Stomach (tissue), 9 donors: ENCODE results near the gene AFAP1. TPM values are rescaled to one million over a fixed set of nuclear protein-coding genes. Genes with fewer than 3 reads are reported as not detected.

Source experiments
- DNase-seq, 2 donors: peaks; one replicate each; pipeline versions ENCODE4 v3.0.0 to v3.0.0-alpha.2; 2013 to 2019
- H3K27ac ChIP-seq, 5 donors: fragments of 200-600 bp in 4 of 5; sonication (generic) in 4 of 5; one replicate each; pipeline ENCODE4 v1.5.1; 2013 to 2019; ENCODE audit warnings: mild to moderate bottlenecking in 1 of 5, moderate library complexity in 1 of 5
- H3K27me3 ChIP-seq, 3 donors: fragments of 200-600 bp; sonication (generic); one replicate each; pipeline ENCODE4 v1.5.1; 2017 to 2019; ENCODE audit warnings: mixed run types in 1 of 3
- H3K36me3 ChIP-seq, 4 donors: fragments of 200-600 bp; sonication (generic); 1 replicate in 3 of 4; 2 replicates in 1 of 4; pipeline ENCODE4 v1.5.1; 2016 to 2019
- H3K4me1 ChIP-seq, 4 donors: fragments of 200-600 bp; sonication (generic); one replicate each; pipeline ENCODE4 v1.5.1; 2016 to 2019
- H3K4me3 ChIP-seq, 4 donors: fragments of 200-600 bp; sonication (generic) in 3 of 4; one replicate each; pipeline ENCODE4 v1.5.1; 2016 to 2019; ENCODE audit warnings: mild to moderate bottlenecking in 1 of 4
- H3K9me3 ChIP-seq, 4 donors: fragments of 200-600 bp; sonication (generic); one replicate each; pipeline ENCODE4 v1.5.1; 2016 to 2019
- EP300 ChIP-seq: sonication (generic); formaldehyde crosslinking; IDR thresholded peaks from one replicate; pipeline ENCODE4 v1.6.1; 2017; ENCODE audit warnings: antibody characterized with exemption
- POLR2A ChIP-seq, 4 donors: fragments of 450-650 bp; IDR thresholded peaks; one replicate each; pipeline ENCODE4 v1.6.1; 2016; ENCODE audit warnings: antibody characterized with exemption in 4 of 4, control low read depth in 2 of 4, mild to moderate bottlenecking in 1 of 4, moderate library complexity in 1 of 4
- POLR2AphosphoS5 ChIP-seq, 3 donors: sonication (generic); formaldehyde crosslinking; IDR thresholded peaks; one replicate each; pipeline ENCODE4 v1.6.1; 2016; ENCODE audit warnings: antibody characterized with exemption in 3 of 3
- WGBS, 5 donors: extraction: QIAGEN DNeasy Blood & Tissue Kit in 3 of 5; methylation state at CpG; one replicate each; pipeline versions ENCODE4 v1.1.5 to v1.1.7; 2013 to 2018; 5-methylcytosine and 5-hydroxymethylcytosine counted together
- intact Hi-C: fragments of 100-400 bp; cut with DNase I; formaldehyde crosslinking; loops from one replicate; pipeline ENCODE4 v1.15.1; 2023; ENCODE audit warnings: low total_unique reads
- polyA plus RNA-seq, 3 donors: library from polyadenylated mRNA; stranded (reverse); fragments of 200-250 nt; gene quantifications; one replicate each; pipeline ENCODE4 v1.2.3, GENCODE V29; 2013
- total RNA-seq, 5 donors: library from RNA; depleted of rRNA; stranded (reverse); fragments of >200 nt; gene quantifications; one replicate each; pipeline versions ENCODE4 v1.1.0 to v1.2.3, GENCODE V29; 2014 to 2016
- TF ChIP-seq, protein P1 (sequence below), 7 experiments: fragments of 450-650 bp in 4 of 7; fragments of 200-600 bp in 3 of 7; sonication (generic) in 3 of 7; IDR thresholded peaks; one replicate each; pipeline ENCODE4 v1.5.1; 2016 to 2019; ENCODE audit warnings: antibody characterized with exemption in 7 of 7, control low read depth in 2 of 7, mild to moderate bottlenecking in 1 of 7
- donor health status: healthy with polysubstance abuse.
- donor health status: Bipolar disorder and iron deficiency.
- donor health status: healthy.

Gene AFAP1
- total and polyA plus RNA-seq, 8 donors: 4.1 to 88.9 (median 12.8) TPM

DNA sequence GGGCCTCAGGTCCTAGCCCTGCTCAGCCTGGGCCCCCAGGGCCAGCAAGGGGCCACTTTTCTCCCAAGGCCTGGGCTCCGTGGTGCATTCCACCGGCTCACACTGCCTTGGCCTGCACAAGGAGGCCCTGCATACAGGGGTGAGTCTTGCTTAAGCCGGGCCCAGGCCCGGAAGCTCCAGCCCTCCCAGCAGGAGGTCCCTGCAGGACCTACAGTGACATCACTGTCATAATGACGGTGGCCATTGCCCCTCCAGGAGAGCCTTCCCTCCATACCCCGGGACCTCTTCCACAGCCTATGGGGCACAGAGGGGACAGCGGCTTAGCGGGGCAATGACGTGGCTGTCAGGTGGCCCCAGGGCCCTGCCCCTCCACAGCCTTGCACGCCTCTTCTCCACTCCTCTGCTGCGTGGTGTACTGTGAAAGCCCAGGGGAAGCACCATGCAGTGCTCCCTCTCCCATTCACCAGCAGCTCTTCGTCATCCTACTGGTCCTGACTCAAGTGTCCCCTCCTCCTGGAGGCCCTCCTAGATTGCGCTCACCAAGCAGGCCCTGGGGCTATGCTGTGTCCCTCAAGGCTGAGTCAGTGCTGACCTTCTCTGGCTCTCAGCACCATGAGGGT, 32.3 kb upstream of the AFAP1 start:
- no peaks in the 10 kb centered on the region for H3K36me3 ChIP-seq
- H3K4me1 ChIP-seq: peaks cover 19 to 56% (median 24%) of the 10 kb centered on the region in 4 donors
- TF ChIP-seq EP300 (no peak), POLR2AphosphoS5 (IDR thresholded peaks at IDR 0.05) (no peak), POLR2A (IDR thresholded peaks at IDR 0.05) (no peak)
- intact Hi-C loops: no loop called here
- no peak for DNase-seq
- H3K4me3 ChIP-seq: no peak overlapping the region
- no peaks in the 10 kb centered on the region for H3K9me3 ChIP-seq
- H3K27me3 ChIP-seq: no peaks in the 10 kb centered on the region
- H3K27ac ChIP-seq: peak overlapping the region in 2 of 5 donors; percentile 73 to 82
- WGBS, 5 donors: 89 to 93% (median 89%) methylated on average over 13 of the region's 13 CpGs

DNA sequence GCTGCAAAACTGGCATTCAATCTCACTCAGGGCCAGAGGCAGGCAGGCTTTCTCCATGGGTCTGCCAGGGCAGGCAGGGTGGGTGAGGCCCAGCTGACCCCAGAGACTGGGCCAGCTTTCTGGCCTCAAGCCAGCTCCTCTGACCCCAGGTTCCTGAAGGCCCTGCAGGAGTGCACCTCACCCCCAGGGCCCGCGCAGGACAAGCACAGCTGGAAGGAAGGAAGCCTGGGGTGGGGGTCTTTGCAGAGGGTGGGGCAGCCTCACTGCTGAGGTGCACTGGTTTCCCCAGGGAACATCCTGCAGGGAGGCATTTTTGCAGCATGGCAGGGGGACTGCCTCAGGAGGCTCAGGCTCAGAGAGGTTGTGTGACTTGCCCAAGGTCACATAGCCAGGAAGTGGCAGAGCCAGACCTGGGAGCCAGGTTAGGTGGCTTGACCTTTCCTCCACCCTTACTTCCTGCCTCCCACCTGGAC, 31.5 kb upstream of the AFAP1 start:
- H3K4me1 ChIP-seq: peaks cover 19 to 56% (median 24%) of the 10 kb centered on the region in 4 donors
- peak overlapping the region in 2 of 4 donors; percentile 11 to 14 for H3K4me3 ChIP-seq
- H3K27ac ChIP-seq: peak overlapping the region in 4 of 5 donors; percentile 67 to 82 (median 74)
- no peaks in the 10 kb centered on the region for H3K36me3 ChIP-seq
- no peaks in the 10 kb centered on the region for H3K9me3 ChIP-seq
- intact Hi-C loops: no loop called here
- 69 to 89% (median 80%) methylated on average over 1 to 2 of the region's 2 CpGs for WGBS, 5 donors
- no peaks in the 10 kb centered on the region for H3K27me3 ChIP-seq
- no peak for DNase-seq
- TF ChIP-seq, protein P1, sequence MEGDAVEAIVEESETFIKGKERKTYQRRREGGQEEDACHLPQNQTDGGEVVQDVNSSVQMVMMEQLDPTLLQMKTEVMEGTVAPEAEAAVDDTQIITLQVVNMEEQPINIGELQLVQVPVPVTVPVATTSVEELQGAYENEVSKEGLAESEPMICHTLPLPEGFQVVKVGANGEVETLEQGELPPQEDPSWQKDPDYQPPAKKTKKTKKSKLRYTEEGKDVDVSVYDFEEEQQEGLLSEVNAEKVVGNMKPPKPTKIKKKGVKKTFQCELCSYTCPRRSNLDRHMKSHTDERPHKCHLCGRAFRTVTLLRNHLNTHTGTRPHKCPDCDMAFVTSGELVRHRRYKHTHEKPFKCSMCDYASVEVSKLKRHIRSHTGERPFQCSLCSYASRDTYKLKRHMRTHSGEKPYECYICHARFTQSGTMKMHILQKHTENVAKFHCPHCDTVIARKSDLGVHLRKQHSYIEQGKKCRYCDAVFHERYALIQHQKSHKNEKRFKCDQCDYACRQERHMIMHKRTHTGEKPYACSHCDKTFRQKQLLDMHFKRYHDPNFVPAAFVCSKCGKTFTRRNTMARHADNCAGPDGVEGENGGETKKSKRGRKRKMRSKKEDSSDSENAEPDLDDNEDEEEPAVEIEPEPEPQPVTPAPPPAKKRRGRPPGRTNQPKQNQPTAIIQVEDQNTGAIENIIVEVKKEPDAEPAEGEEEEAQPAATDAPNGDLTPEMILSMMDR (IDR thresholded peaks at IDR 0.05): no peak
- TF ChIP-seq EP300: no peak
- TF ChIP-seq POLR2AphosphoS5 (IDR thresholded peaks at IDR 0.05): no peak
- TF ChIP-seq POLR2A (IDR thresholded peaks at IDR 0.05): no peak

DNA sequence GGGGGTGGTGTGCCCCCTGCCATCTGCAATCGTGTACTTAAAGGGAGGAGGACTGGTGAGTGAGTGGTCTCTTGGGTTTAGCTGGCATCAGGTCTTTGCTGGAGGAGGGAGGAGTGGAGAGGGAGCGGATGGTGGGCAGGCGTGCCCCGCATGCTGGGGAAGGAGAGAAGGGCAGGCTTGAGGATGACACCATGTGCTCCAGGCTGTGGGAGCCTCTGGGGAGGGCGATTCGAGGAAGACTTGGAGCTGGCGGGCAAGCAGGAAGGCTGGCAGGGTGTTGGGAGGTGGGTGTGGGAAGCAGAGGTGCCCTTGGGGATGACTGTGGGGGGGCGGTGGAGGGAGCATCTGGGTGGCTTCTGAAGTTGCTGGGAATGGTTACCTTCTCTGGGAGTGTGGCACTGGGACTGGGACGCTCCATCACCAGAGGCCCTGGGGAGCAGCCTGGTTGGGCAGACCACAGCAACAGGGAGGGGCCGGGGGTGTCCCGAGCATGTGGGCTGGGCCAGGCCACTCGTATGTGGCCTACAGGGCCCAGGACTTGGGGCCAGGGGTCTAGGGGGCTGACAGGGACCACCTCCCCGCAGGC, 30.8 kb upstream of the AFAP1 start:
- intact Hi-C loops: no loop called here
- H3K9me3 ChIP-seq: no peaks in the 10 kb centered on the region
- H3K4me1 ChIP-seq: peaks cover 19 to 56% (median 24%) of the 10 kb centered on the region in 4 donors
- H3K36me3 ChIP-seq: no peaks in the 10 kb centered on the region
- 60 to 81% (median 69%) methylated on average over 10 to 13 of the region's 13 CpGs for WGBS, 5 donors
- TF ChIP-seq POLR2A (IDR thresholded peaks at IDR 0.05): no peak
- TF ChIP-seq POLR2AphosphoS5 (IDR thresholded peaks at IDR 0.05): no peak
- H3K4me3 ChIP-seq: peak overlapping the region in 2 of 4 donors; percentile 11 to 14
- DNase-seq: peak in 1 of 2 donors; percentile 51
- H3K27ac ChIP-seq: peak overlapping the region; percentile 11 to 82 (median 73)
- H3K27me3 ChIP-seq: no peaks in the 10 kb centered on the region

DNA sequence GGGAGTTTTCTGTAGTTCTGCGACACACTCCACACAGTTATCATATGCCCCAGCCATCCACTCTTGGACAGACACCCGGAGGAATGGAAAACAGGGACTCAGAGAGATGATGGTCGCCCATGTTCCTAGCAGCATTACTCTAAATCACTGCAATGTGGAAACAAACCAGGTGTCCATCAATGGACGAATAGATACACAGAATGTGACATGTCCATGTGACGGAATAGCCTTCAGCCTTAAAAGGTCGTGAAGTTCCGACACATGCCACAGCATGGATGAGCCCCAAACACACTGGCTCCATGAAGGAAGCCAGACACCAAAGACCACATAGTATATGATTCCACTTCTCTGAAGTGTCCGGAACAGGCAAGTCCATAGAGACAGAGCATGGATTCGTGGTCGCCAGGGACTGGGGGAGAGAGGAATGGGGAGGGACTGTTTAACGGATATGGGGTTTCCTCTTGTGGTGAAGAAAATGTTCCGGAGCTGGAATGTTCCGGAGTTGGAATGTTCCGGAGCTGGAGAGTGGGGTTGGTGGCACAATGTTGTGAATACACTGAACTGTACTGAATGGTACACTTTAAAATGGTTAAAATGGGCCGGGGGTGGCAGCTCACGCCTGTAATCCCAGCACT, 28.7 kb upstream of the AFAP1 start:
- Histone ChIP-seq H3K27ac (peak overlapping the region in 4 of 5 donors; percentile 52 to 82 (median 65)), H3K27me3 (no peaks in the 10 kb centered on the region), H3K4me1 (peaks cover 19 to 59% (median 28%) of the 10 kb centered on the region in 4 donors), H3K4me3 (no peak overlapping the region), H3K36me3 (no peaks in the 10 kb centered on the region), H3K9me3 (no peaks in the 10 kb centered on the region)
- no peak for TF ChIP-seq EP300
- TF ChIP-seq POLR2AphosphoS5 (IDR thresholded peaks at IDR 0.05): no peak
- 70 to 81% (median 79%) methylated on average over 16 of the region's 16 CpGs for WGBS, 5 donors
- intact Hi-C loops: no loop called here
- no peak for DNase-seq

DNA sequence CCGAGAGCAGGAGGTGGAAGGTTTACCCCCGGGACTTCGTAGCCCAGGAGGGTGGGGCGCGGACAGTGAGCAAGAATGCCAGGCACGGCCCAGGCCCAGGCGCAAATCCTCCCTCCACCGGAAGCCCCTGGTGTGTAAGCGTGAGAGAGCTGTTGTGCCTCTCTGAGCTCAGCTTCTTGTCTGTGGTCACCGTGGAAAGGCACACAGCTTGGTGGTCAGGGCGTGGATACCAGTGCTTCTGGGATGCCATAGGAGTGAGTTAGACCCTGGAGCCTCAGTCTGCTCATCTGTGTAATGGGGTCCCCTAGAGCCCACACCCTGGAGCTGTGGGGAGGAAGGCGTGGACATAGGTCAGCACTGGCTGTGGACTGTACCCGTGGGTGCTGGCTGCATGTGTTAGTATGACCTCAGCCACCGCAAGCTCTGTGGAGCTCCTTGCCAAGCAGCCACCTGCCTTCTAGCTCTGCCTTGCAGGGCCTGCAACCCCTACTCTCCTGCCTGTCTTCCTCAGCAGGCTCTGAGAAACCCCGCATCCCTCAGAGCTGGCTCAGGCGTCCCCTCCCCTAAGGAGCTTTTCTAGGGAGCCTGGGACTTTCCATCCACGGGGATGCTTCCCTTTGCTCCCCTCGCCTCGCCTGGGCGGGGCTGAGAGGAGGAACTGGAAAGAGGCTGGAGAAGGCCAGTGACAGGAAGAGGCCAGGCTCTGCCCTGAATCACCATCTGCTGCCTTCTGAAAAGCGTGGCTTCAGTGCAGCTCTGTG, 28.0 kb upstream of the AFAP1 start:
- TF ChIP-seq, protein P1 (IDR thresholded peaks at IDR 0.05): no peak
- TF ChIP-seq POLR2AphosphoS5 (IDR thresholded peaks at IDR 0.05) (no peak), EP300 (no peak), POLR2A (IDR thresholded peaks at IDR 0.05) (no peak)
- 71 to 78% (median 73%) methylated on average over 17 to 21 of the region's 21 CpGs for WGBS, 5 donors
- H3K27ac ChIP-seq: peak overlapping the region in 3 of 5 donors; percentile 52 to 73 (median 57)
- H3K4me3 ChIP-seq: no peak overlapping the region
- H3K36me3 ChIP-seq: no peaks in the 10 kb centered on the region
- H3K27me3 ChIP-seq: no peaks in the 10 kb centered on the region
- intact Hi-C loops: no loop called here
- peaks cover 19 to 58% (median 28%) of the 10 kb centered on the region in 4 donors for H3K4me1 ChIP-seq
- peak in 1 of 2 donors; percentile 64 for DNase-seq
- H3K9me3 ChIP-seq: no peaks in the 10 kb centered on the region
